ENCODE results near the gene SV2B. TPM values are rescaled to one million over a fixed set of nuclear protein-coding genes. Genes with fewer than 3 reads are reported as not detected.

The SV2B gene
- total and polyA plus RNA-seq, 9 of the 15 experiments (the other 6 are each of a cell fraction or from before 2014, with no cell fraction given) = 0.01 to 0.25 (median 0.11) TPM

- intact Hi-C loops (cut with micrococcal nuclease) (no loop called here), in situ Hi-C loops (cut with MboI) (no loop called here)
- Histone ChIP-seq H3K9me1 (ENCODE audit: control insufficient read depth, insufficient read depth, low read length) (no peaks in the 10 kb centered on the region), H3K4me3 (no peak overlapping the region), H3K27ac (ENCODE audit: extremely low read depth, low read depth, low read length) (no peak overlapping the region), H2AFZ (ENCODE audit: low read depth, low read length) (no peak overlapping the region), H3K4me1 (replicated peaks in 1 of 2; ENCODE audit: control insufficient read depth in 2 of 2, insufficient read depth in 2 of 2, low read length in 2 of 2) (no peaks in the 10 kb centered on the region; a peak in 1 of 5 replicates), H3K27me3 (ENCODE audit: control insufficient read depth in 2 of 2, insufficient read depth in 2 of 2, low read length in 2 of 2) (no peaks in the 10 kb centered on the region), H3K79me2 (ENCODE audit: control insufficient read depth, insufficient read depth, low read length) (no peaks in the 10 kb centered on the region), H3K4me2 (ENCODE audit: insufficient read depth, low read length) (no peak overlapping the region), H3K9me3 (replicated peaks; ENCODE audit: control insufficient read depth, insufficient read depth, low read depth, low read length) (no peaks in the 10 kb centered on the region), H4K20me1 (replicated peaks; ENCODE audit: control insufficient read depth, insufficient read depth, low read length) (no peaks in the 10 kb centered on the region), H3K36me3 (ENCODE audit: control insufficient read depth, insufficient read depth, low read length) (no peaks in the 10 kb centered on the region), H3K9ac (ENCODE audit: insufficient read depth in 1 of 2, low read depth in 2 of 2, low read length in 2 of 2) (no peak overlapping the region)
- FAIRE-seq (no peak), DNase-seq (ENCODE audit: extremely low read depth in 1 of 4, low spot score in 3 of 4) (no peak), ATAC-seq (no peak)
- TF ChIP-seq E4F1 (CRISPR knock-in tag; IDR thresholded peaks at IDR 0.05; ENCODE audit: borderline replicate concordance) (no peak), DLX4 (CRISPR knock-in tag; IDR thresholded peaks at IDR 0.05) (no peak), RUNX1 (IDR thresholded peaks at IDR 0.05; ENCODE audit: low read depth) (no peak), BCL6 (CRISPR knock-in tag; IDR thresholded peaks at IDR 0.05) (no peak), PTRF (tag; IDR thresholded peaks at IDR 0.05) (no peak), FOXK2 (conservative IDR thresholded peaks at IDR 0.05 in 1 of 2, IDR thresholded peaks at IDR 0.05 in 1 of 2; ENCODE audit: low read depth in 2 of 2) (no peak), PKNOX1 (IDR thresholded peaks at IDR 0.05) (peak; percentile 45; the same call in 1 of the 2 replicates), CSDE1 (IDR thresholded peaks at IDR 0.05) (no peak), PBX2 (CRISPR knock-in tag; IDR thresholded peaks at IDR 0.05; ENCODE audit: low read depth) (no peak), PBX2 (tag; conservative IDR thresholded peaks at IDR 0.05; ENCODE audit: low read depth) (peak; percentile 71), MEIS2 (IDR thresholded peaks at IDR 0.05; ENCODE audit: partially characterized antibody) (peak; percentile 44)
- 2% methylated on average over 4 of the region's 4 CpGs for WGBS (ENCODE audit: insufficient coverage, low coverage, missing lambda C conversion rate)
- BruUV-seq (replicated peaks) = no TSS peak
- CTCF ChIA-PET (ENCODE audit: low intra/inter-chr PET ratio) = no interaction called here
- POLR2A ChIA-PET = interaction anchor here (0.7 kb wide), 1 partner anchor 633 kb away, joined by 3 read pairs; no protein-coding TSS in a partner anchor
These were observed 179.4 kb downstream of the SV2B start for GRCh38 chr15:91279486-91279885.

Data from K562 (cell line).